Endothelial cell of umbilical vein (primary cell): Measurements from ENCODE around the gene TSGA10IP.

Experiments
- EZH2 ChIP-seq: IDR thresholded peaks from 2 replicates; pipeline ENCODE4 v1.6.1; 2012; ENCODE audit warnings: borderline replicate concordance, low read depth, mild to moderate bottlenecking, moderate library complexity, low read length, inconsistent platforms; ENCODE audit not compliant: severe bottlenecking
- JUN ChIP-seq: IDR thresholded peaks from 2 replicates; pipeline ENCODE4 v1.6.1; 2011; ENCODE audit warnings: borderline replicate concordance, low read depth; ENCODE audit not compliant: insufficient read length, insufficient read depth
- MYC ChIP-seq: IDR thresholded peaks from one replicate; pipeline ENCODE4 v1.6.1; 2011; ENCODE audit warnings: mild to moderate bottlenecking, low read depth, low read length
- POLR2A ChIP-seq: IDR thresholded peaks from 2 replicates; pipeline ENCODE4 v1.6.1; 2012; ENCODE audit warnings: low read depth, mild to moderate bottlenecking, control low read depth, low read length
- POLR2AphosphoS5 ChIP-seq: IDR thresholded peaks from 2 replicates; pipeline ENCODE4 v1.6.1; 2012; ENCODE audit warnings: low read depth, mild to moderate bottlenecking, control low read depth, low read length, moderate library complexity; ENCODE audit not compliant: insufficient read depth
- TF ChIP-seq, protein P1 (sequence below), 2 donors: IDR thresholded peaks; 1 replicate in 1 of 2; 2 replicates in 1 of 2; pipeline ENCODE4 v1.5.1; 2011; ENCODE audit warnings: low read length in 2 of 2, mild to moderate bottlenecking in 2 of 2, moderate library complexity in 2 of 2, control low read depth in 1 of 2, inconsistent platforms in 1 of 2, low read depth in 1 of 2; ENCODE audit not compliant: insufficient read depth in 1 of 2; ENCODE audit errors: extremely low read depth in 1 of 2

DNA sequence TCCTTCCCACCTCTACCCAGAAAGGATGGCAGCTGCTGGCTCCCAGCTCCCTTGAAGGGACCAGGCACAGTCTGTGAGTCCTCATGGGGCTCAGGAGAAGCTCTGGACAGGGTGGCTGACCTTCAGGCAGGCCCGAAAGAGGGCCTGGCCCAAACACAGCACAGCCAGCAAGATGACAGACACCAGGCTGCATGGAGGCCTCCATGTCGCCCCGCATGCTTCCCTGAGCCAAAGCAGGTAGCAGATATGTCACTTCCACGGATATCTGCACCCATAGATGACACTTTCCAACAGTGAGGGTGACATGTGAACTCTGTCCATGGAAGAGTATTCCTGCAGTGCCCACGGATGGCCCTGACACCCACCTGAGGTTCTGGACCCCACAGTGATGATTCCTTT lies 38.3 kb downstream of the TSGA10IP start:
- TF ChIP-seq, protein P1, sequence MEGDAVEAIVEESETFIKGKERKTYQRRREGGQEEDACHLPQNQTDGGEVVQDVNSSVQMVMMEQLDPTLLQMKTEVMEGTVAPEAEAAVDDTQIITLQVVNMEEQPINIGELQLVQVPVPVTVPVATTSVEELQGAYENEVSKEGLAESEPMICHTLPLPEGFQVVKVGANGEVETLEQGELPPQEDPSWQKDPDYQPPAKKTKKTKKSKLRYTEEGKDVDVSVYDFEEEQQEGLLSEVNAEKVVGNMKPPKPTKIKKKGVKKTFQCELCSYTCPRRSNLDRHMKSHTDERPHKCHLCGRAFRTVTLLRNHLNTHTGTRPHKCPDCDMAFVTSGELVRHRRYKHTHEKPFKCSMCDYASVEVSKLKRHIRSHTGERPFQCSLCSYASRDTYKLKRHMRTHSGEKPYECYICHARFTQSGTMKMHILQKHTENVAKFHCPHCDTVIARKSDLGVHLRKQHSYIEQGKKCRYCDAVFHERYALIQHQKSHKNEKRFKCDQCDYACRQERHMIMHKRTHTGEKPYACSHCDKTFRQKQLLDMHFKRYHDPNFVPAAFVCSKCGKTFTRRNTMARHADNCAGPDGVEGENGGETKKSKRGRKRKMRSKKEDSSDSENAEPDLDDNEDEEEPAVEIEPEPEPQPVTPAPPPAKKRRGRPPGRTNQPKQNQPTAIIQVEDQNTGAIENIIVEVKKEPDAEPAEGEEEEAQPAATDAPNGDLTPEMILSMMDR (IDR thresholded peaks at IDR 0.05; ENCODE audit: extremely low read depth in 1 of 2, insufficient read depth in 1 of 2, low read depth in 1 of 2, low read length in 2 of 2) = no peak
- no peak for TF ChIP-seq POLR2A
- no peak for TF ChIP-seq EZH2
- TF ChIP-seq POLR2AphosphoS5 = no peak
- no peak for TF ChIP-seq JUN
- TF ChIP-seq MYC = no peak
